Esophagus muscularis mucosa (tissue), 2 donors: ENCODE results near the gene ADAMTS19.

Experiments
- EP300 ChIP-seq: sonication (generic); formaldehyde crosslinking; IDR thresholded peaks from one replicate; pipeline ENCODE4 v1.6.1; 2017; ENCODE audit warnings: antibody characterized with exemption
- POLR2A ChIP-seq: fragments of 450-650 bp; IDR thresholded peaks from one replicate; pipeline ENCODE4 v1.6.1; 2017; ENCODE audit warnings: antibody characterized with exemption, moderate library complexity, mild to moderate bottlenecking, low read depth

GRCh38 chr5:129745997-129746396 lies 285.9 kb downstream of the ADAMTS19 start:
- TF ChIP-seq EP300 = no peak
- no peak for TF ChIP-seq POLR2A
